Esophagus muscularis mucosa (tissue), 4 donors: ENCODE data around the gene HSPB2.

Experiments used
- EP300 ChIP-seq: sonication (generic); formaldehyde crosslinking; IDR thresholded peaks from one replicate; pipeline ENCODE4 v1.6.1; 2017; ENCODE audit warnings: antibody characterized with exemption
- POLR2A ChIP-seq: fragments of 450-650 bp; IDR thresholded peaks from one replicate; pipeline ENCODE4 v1.6.1; 2017; ENCODE audit warnings: antibody characterized with exemption, moderate library complexity, mild to moderate bottlenecking, low read depth
- TF ChIP-seq, protein P1 (sequence below), 3 experiments: fragments of 200-600 bp in 2 of 3; fragments of 450-650 bp in 1 of 3; sonication (generic) in 2 of 3; IDR thresholded peaks; one replicate each; pipeline ENCODE4 v1.5.1; 2017 to 2019; ENCODE audit warnings: antibody characterized with exemption in 3 of 3, mild to moderate bottlenecking in 2 of 3, moderate library complexity in 1 of 3

DNA sequence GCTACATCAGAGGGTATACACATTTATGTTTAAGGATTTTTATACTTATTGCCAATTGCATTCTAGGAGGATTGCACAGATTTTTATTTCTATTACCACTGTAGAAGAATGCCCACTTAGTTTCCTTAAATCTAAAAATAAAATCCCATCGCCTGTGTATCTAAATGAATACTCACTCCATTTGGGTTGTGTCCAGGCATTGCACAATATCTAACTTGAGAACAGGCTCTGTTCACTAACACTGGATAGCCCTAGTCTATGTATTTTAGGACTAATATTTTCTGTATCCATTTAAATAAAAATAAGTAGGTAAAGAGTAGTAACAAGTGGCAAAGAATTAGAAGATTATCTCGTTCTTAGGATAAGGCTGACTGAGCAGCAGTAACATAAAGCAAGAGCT is 10.3 kb downstream of the HSPB2 start:
- TF ChIP-seq, protein P1, sequence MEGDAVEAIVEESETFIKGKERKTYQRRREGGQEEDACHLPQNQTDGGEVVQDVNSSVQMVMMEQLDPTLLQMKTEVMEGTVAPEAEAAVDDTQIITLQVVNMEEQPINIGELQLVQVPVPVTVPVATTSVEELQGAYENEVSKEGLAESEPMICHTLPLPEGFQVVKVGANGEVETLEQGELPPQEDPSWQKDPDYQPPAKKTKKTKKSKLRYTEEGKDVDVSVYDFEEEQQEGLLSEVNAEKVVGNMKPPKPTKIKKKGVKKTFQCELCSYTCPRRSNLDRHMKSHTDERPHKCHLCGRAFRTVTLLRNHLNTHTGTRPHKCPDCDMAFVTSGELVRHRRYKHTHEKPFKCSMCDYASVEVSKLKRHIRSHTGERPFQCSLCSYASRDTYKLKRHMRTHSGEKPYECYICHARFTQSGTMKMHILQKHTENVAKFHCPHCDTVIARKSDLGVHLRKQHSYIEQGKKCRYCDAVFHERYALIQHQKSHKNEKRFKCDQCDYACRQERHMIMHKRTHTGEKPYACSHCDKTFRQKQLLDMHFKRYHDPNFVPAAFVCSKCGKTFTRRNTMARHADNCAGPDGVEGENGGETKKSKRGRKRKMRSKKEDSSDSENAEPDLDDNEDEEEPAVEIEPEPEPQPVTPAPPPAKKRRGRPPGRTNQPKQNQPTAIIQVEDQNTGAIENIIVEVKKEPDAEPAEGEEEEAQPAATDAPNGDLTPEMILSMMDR (IDR thresholded peaks at IDR 0.05): no peak
- TF ChIP-seq POLR2A (no peak), EP300 (no peak)
